ENCODE results near the gene TAAR6. TPM values are rescaled to one million over a fixed set of nuclear protein-coding genes. Genes with fewer than 3 reads are reported as not detected.

TAAR6 gene
- total RNA-seq, 1 experiment from 2014 or later = not detected

DNA sequence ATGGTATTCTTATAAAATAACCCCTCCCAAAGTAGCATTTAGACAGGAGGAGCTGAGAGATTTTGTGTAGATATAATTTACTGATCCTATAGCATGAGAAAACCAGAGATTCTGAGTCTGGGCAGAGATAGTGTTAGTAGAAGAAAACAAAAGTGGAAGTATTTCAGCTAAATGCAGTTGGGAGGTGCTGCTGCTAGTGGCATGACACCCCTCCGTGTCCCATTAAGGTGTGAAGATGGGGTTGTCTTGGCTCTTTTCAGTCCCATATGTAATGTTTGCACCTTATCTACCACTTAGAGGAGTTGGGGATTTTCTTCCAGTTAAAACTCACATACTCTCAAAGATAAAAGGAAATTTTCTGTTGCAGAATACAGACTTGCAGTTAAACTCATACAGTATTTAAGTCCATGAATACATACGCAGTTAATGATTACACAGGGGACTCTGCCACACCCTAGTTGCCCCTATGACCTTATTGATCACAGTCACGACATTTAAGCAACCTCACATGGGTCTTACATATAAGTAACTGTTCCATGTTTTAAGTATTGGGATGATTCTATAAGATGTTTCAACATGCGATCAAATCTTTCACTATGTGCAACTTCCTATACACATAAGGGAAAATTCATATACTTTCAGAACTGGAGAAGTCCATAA lies 42.5 kb downstream of the TAAR6 start:
- H3K4me1 ChIP-seq = no peaks in the 10 kb centered on the region
- no peak overlapping the region for H3K4me3 ChIP-seq
- peaks cover 11% of the 10 kb centered on the region; the same call in 1 of the 2 replicates for H3K27me3 ChIP-seq
- no peak overlapping the region for H3K27ac ChIP-seq
- DNase-seq = no peak
- H3K9me3 ChIP-seq (replicated peaks) = no peaks in the 10 kb centered on the region
- no peaks in the 10 kb centered on the region for H3K36me3 ChIP-seq

DNA sequence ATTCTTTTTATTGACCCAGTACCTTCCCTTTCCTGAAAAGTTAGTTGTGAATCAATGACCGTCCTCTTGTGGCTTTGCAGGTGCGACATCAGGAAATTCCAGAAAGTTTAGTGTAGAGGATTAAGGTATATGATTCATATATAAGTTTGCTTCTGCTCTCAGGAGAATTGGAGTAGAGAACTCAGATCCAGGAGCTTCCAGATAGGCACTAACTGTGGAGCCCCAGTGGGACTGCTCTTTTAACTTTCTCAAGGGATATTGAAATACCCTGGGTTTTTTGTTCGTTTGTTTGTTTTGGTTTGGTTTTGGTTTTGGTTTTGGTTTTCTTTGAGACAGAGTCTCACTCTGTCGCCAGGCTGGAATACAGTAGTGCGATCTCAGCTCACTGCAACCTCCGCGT lies 44.4 kb downstream of the TAAR6 start:
- no peak overlapping the region for H3K27ac ChIP-seq
- H3K9me3 ChIP-seq (replicated peaks) = no peaks in the 10 kb centered on the region
- H3K36me3 ChIP-seq = no peaks in the 10 kb centered on the region
- peaks cover 11% of the 10 kb centered on the region; the same call in 1 of the 2 replicates for H3K27me3 ChIP-seq
- DNase-seq = no peak
- H3K4me3 ChIP-seq = no peak overlapping the region
- no peaks in the 10 kb centered on the region for H3K4me1 ChIP-seq

DNA sequence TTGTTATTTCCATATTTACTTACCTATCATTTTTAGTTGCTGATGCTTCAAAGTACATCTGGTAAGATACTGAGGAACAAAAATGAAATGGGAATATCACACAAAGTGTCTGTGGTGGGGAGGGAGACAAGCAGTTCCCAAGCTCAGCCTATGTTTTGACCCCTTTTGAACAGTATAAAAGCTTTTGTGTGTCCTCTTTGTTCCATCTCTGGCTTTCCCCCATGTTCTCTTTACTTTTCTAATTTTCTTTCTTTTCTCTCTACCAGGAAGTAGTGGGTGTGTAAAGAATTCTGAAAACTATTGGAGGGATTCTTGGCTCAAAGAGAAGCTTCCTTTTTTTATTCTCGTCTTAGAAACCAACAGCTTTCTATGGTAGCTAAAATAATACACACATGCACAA lies 46.6 kb downstream of the TAAR6 start:
- Histone ChIP-seq H3K9me3 (replicated peaks) (no peaks in the 10 kb centered on the region), H3K27ac (no peak overlapping the region), H3K4me3 (no peak overlapping the region), H3K4me1 (no peaks in the 10 kb centered on the region), H3K36me3 (no peaks in the 10 kb centered on the region), H3K27me3 (peaks cover 11% of the 10 kb centered on the region)
- DNase-seq = no peak

Other genes with a start within 250 kb of the TAAR6 start
- gene MOXD1, start 168.8 kb upstream of the TAAR6 start, total RNA-seq (2014; rRNA removed; shearing (Covaris generic)) = 0.86 and 1.5 TPM in 2 replicates
- 17.3 and 18.6 TPM in 2 replicates for gene STX7, start 57.2 kb upstream of the TAAR6 start, total RNA-seq (2014; rRNA removed; shearing (Covaris generic))
- not detected in 2 replicates for gene TAAR9, start 32.0 kb upstream of the TAAR6 start, total RNA-seq (2014; rRNA removed; shearing (Covaris generic))
- gene TAAR8, start 17.6 kb upstream of the TAAR6 start, total RNA-seq (2014; rRNA removed; shearing (Covaris generic)) = not detected in 2 replicates
- gene TAAR5, start 19.4 kb downstream of the TAAR6 start, total RNA-seq (2014; rRNA removed; shearing (Covaris generic)) = not detected in 2 replicates
- gene TAAR2, start 54.0 kb downstream of the TAAR6 start, total RNA-seq (2014; rRNA removed; shearing (Covaris generic)) = not detected in 2 replicates
- gene TAAR1, start 88.9 kb downstream of the TAAR6 start, total RNA-seq (2014; rRNA removed; shearing (Covaris generic)) = not detected in 2 replicates
- 0.10 TPM in 1 of 2 replicates, not detected in the other for gene VNN1, start 143.7 kb downstream of the TAAR6 start, total RNA-seq (2014; rRNA removed; shearing (Covaris generic))
- 0.30 and 0.36 TPM in 2 replicates for gene VNN2, start 187.6 kb downstream of the TAAR6 start, total RNA-seq (2014; rRNA removed; shearing (Covaris generic))
- 12.9 and 15.2 TPM in 2 replicates for gene SLC18B1, start 228.3 kb downstream of the TAAR6 start, total RNA-seq (2014; rRNA removed; shearing (Covaris generic))
- 2,257 and 2,274 TPM in 2 replicates for gene RPS12, start 244.2 kb downstream of the TAAR6 start, total RNA-seq (2014; rRNA removed; shearing (Covaris generic))